ENCODE results near the gene ATAD3C.

The ATAD3C gene

DNA sequence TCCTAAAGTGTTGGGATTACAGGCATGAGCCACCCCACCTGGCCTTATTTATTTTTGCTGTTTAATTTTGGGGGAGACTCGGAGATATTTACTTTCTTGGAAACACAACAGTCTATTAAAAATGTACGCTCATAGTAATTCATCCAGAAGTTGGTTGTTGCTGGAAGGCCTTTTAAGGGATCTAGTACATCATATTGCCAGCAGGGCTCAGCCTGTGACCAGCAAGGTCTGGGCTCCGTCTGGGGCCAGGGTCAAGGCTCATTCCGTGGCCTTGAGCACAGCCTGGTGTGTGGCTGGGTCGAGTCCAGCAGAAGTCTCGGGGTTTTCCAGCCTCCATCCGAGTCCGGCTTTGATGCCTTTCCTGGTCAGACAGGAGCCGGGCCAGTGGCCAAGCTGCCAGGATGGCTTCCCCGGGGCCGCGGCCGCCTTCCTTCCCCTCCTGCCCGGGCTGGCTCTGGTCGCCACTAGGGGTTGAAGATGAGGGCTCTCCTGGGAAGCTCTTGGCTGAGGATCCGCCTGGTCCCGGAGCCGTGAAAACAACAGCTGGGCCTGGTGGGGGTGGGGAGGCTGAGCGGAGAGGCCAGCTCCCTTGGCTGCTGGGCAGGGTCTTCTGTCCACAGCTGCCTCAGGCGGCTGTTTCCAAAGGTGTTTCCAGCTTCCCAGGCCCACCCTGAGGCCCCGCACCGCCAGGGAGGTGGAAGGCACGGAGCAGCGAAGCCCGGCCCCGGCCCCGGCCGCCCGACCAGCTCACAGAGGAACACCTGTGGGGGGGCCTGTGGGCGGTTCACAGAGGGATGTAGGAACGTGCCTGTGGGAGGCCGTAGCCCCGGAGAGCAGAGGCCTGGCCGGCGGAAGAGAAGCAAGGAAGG, 19.1 kb upstream of the ATAD3C start:
- TF ChIP-seq CTCF (IDR thresholded peaks at IDR 0.05; ENCODE audit: borderline replicate concordance, control extremely low read depth, extremely low read depth, insufficient read depth, missing control alignments) = no peak
- DNase-seq (ENCODE audit: low spot score) = no peak
- in situ Hi-C loops (cut with MboI; ENCODE audit: low sequenced_read_pairs, unreplicated experiment) = no loop called here

DNA sequence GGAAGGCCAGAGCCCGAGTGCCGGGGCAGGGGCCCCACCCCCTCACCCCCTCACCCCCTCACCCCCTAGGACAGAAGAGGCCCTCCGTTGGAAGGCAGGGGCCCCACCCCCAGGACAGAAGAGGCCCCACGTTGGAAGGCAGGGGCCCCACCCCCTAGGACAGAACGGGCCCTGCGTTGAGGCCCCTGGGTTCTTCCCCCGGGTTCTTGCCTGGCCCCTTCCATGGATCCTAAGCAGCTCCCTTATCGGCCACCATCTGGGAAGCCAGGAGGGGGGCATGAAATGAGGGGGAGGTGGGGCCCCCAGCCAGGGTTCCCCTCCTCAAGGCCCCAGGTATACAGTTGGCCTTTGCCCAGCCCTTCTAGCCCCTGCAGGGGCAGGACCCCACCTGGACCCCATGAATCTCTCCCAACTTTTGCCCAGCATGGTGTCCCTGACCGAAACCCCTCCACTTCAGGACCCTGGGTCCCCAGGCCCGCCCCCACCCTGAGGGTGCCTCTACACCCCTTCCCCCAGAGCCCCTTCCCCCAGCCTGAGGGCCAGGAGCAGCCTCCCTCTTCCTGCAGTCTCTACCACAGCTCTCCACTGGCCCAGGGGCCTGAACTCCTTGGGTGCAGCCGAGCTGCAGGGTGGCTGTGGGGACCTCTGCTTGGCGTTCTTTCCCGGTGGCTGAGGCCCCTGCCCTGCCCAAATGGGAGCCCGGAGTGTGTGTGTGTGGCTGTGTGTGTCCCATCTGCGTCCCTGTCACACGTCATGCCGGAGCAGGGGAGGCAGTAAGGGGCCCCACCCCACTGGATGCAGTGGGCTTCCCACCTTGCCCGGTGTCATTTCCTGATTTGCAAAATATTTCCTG, 18.3 kb upstream of the ATAD3C start:
- no peak for TF ChIP-seq CTCF (IDR thresholded peaks at IDR 0.05; ENCODE audit: borderline replicate concordance, control extremely low read depth, extremely low read depth, insufficient read depth, missing control alignments)
- DNase-seq (ENCODE audit: low spot score) = peak; percentile 24
- in situ Hi-C loops (cut with MboI; ENCODE audit: low sequenced_read_pairs, unreplicated experiment) = no loop called here

- no peak for TF ChIP-seq CTCF (IDR thresholded peaks at IDR 0.05; ENCODE audit: borderline replicate concordance, control extremely low read depth, extremely low read depth, insufficient read depth, missing control alignments)
- in situ Hi-C loops (cut with MboI; ENCODE audit: low sequenced_read_pairs, unreplicated experiment) = no loop called here
- peak; percentile 42 for DNase-seq (ENCODE audit: low spot score)
These were observed 17.6 kb upstream of the ATAD3C start for GRCh38 chr1:1431845-1432273.

DNA sequence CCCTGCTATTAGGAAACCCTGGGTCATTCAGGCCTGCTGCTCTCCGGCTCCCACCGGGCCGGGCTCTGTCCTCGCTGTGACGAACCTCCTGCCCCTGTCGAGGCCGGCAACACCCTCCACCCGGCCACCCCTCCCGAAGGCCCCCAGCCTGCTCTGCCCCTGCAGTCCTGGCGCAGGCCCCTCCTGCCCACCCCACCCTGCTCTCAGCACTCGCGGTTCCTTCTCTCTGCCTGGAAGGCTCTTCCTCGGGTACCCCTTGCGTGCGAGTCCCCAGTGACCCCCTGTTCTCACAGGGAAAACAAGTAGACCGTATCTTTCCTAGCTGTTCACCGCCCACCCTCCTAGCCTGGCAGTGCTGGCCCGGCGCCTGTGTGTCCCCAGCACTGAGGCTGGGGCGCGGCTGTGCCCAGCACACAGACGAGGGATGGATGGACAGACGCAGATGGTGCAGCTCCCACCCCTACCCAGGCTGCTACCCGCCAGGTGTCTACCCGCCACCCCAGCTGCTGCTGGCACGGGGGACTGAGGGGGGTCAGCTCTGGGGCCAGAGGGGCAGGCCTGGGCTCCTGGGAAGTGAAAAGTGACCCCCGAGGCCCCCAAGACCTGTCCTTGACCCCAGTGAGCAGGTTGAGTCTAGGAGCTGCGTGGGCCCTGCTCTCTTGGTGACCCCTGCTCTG, 17.1 kb upstream of the ATAD3C start:
- in situ Hi-C loops (cut with MboI; ENCODE audit: low sequenced_read_pairs, unreplicated experiment) = no loop called here
- DNase-seq (ENCODE audit: low spot score) = peak; percentile 30
- no peak for TF ChIP-seq CTCF (IDR thresholded peaks at IDR 0.05; ENCODE audit: borderline replicate concordance, control extremely low read depth, extremely low read depth, insufficient read depth, missing control alignments)

DNA sequence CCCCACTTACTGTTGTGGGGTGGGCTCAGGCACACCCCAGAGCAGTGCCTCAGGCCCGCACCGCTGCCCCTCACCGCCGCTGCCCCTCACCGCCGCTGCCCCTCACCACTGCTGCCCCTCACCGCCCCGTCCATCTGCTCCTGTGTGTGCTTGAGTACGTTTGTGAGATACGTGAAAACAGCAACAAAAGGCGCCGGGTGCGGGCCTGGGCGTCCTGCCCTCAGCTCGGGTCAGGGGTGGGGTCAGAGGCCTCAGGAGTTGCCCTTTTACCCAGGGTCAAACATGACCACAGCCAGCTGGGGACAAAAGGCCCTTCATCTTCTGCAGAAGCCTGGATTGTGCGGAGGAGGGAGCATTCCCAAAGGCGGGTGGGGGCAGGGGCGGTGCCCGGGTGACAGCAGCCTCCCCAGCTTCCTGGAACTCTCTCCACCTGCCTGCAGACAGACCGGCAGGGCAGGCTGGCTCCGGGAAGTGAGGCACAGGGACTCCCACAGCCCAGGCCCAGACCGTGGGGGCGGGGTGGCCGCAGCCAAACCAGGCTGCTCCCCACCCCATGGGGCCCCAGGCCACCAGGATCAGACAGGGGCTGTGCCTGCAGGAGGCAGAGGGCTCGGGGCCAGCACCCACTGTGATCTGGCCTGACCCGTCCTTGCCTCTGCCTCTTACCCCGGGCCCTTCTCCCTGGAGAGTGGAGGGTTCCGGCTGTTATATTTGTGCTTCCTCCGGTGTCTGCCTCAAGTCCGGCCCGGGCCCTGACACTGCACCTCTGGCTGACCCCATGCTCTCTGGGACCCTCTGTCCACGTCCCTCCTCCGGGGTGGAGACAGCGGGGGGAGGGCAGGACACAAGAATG, 16.3 kb upstream of the ATAD3C start:
- in situ Hi-C loops (cut with MboI; ENCODE audit: low sequenced_read_pairs, unreplicated experiment) = no loop called here
- no peak for TF ChIP-seq CTCF (IDR thresholded peaks at IDR 0.05; ENCODE audit: borderline replicate concordance, control extremely low read depth, extremely low read depth, insufficient read depth, missing control alignments)
- DNase-seq (ENCODE audit: low spot score) = peak; percentile 42
